ENCODE data around the gene DLGAP1.

GRCh38 chr18:3666526-3667254 lies 788.4 kb downstream of the DLGAP1 start:
- TF ChIP-seq CTCF (conservative IDR thresholded peaks at IDR 0.05; ENCODE audit: low read depth in 2 of 2), result no peak
- TF ChIP-seq JUNB (IDR thresholded peaks at IDR 0.05; ENCODE audit: unreplicated experiment), result no peak
- no peak for TF ChIP-seq POLR2AphosphoS5 (IDR thresholded peaks at IDR 0.05; ENCODE audit: low read depth)

Data from GM23338 (cell line).